GM21515 (cell line): ENCODE measurements around the gene NPHP4.

Experiments used
- ATAC-seq: cut with Tn5 transposase; IDR thresholded peaks from one replicate; pipeline ENCODE4 v1.9.1; 2021; ENCODE audit not compliant: unreplicated experiment

NPHP4 gene

DNA sequence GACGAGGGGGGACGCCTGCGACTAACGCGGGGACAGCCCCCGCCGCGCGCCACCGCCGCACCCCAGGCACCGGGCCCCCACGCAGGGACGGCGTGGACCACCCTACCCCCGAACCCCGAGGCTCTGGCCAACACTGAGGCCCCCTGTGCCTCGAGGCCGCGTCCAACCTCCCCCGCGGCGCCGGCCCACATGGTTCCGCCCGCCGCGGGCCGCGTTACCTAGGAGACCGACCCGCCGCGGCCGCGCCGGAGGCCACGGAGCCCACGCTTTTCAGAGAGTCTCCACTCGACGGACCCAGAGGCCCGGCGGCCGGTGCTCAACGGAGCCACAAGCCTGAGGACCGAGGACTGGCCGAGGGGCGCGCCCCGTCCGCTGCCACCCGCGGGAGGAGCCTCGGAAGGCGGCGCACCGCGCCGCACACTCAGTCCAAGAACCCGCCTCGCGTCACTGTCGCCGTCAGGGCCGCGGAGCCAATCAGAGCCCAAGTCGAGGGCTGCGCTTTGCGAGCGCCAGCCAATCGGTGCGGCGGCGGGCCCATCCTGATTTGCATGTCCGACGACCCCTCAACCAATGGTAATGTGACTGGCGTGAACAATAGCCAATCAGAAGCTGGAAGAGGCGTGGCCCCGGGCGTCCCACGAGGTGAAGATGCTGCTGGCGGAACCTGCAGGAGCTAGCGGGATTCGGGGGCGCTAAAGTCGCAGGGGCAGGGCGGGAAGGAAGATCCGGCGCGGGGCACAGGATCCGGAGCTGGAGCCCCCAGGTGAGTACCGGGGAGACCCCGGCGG, at the start of gene NPHP4:
Gene NPHP4, minus strand, starts transcription at position 400 of the 788 bp plus-strand sequence. CDS start 6,136 bp downstream, outside the sequence.
- ATAC-seq: peak; percentile 92

DNA sequence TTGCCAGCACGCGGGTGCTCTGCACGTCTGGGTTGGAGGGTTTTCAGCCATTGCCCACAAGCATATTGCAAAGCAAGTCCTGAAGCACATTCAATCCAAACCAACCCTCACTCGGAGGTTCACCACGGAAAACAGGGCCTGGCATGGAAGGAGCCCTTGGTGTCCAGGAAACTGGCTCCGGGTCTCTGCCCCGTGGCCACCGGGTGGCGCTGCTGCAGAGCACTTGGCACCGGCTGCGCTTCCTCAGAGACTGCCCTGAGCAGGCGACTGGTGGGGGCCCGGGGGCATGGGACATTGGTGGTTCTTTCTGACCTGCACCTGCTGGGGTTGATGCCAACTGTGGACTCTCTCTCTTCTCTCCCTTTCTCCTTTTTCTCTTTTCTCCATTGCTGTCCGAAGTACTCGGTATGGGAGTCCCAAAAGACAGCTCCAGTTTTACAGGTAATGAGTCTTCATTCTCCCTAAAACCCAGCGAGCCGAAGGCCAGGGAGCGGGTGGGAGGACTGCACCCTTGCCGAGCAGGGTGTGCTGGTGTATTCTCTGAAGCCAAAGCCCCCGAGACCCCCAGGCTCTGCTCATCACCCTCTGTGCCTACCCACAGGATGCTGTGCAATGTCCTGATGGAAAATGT, 49.3 kb upstream of the NPHP4 start:
- no peak for ATAC-seq

DNA sequence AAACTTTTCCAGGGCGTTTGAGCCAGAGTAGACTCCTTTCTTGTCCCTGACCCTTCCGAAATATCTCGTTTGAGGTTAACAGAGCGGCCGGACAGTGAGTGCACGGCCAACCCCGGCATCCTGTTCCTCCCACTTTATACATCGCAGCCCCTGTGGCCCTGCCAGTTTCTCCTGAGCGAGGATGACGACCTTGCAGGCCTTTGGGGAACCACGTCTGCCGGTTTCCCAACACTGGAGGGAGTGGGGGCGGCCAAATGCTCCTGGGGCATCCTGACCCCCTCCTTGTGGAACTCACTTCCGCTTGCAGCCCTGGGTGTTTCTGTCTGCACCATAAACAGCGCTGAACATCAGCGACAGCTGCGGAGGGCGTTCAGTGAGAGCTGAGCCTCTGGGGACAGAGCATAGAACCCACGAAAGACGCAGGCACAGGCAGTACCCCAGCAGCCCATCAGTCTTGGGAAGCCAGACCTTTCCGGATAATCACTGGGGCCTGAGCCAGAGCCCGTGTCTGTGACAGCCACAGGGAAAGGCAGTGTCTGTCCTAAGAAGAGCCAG, 48.7 kb upstream of the NPHP4 start:
- ATAC-seq: no peak

DNA sequence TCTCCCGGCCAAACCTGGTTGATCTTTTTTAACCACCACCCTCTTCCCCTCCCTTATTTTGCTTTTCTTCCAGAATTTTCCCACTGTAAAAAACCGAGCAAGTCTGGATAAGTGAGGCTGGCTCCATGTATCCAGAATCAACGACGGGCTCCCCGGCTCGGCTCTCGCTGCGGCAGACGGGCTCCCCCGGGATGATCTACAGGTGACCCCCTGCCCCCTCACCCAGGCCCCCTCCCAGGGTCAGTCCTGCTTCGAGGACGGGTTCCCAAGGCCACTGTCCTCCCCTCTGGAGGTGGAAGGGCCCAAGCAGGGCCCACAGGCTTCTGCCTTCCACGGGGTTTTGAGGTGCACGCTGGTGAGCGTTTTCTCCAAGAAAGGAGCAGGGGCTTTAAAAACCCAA, 48.2 kb upstream of the NPHP4 start:
- no peak for ATAC-seq

DNA sequence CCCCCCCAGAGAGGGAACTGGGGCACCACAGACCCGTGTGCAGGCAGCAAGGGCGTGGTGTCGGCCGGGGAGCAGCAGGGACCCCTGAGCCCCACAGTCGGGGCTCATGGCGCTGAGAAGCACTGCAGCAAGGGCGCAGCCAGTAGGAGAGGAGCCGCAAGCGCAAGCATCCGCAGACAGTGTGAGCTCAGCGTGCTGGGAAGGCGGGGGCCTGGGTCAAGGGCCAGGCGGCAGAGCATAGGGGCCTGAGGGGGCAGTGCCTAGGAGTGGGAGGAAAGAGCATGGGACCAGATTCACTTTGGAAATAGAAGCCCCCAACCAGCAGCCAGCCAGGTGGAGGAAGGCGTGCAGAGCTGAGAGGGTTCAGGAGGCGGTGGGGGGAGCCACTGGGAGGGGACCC, 46.8 kb upstream of the NPHP4 start:
- no peak for ATAC-seq

- ATAC-seq: no peak
Measured at GRCh38 chr1:6038603-6039002, 46.4 kb upstream of the NPHP4 start.

GRCh38 chr1:6037338-6037762, 45.1 kb upstream of the NPHP4 start:
- ATAC-seq: peak; percentile 50

DNA sequence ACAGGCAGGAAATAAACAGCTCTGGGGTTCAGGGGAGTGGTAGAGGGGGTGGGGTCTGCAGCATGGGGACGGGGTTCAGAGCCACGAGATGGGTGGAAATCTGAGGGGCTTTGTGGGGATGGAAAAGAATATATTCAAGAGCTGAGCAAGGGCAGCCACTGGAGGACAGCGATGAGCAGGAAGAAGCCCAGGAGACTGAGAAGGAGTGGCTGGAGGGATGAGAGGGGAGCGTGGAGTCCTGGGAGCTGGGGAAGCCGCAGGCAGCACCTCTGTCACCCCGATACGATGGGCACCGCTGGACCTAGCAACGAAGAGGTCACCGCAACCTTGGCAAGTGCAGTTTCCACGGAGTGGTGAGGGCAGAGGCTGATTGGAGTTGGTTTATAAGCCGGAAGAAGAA, 43.5 kb upstream of the NPHP4 start:
- no peak for ATAC-seq

DNA sequence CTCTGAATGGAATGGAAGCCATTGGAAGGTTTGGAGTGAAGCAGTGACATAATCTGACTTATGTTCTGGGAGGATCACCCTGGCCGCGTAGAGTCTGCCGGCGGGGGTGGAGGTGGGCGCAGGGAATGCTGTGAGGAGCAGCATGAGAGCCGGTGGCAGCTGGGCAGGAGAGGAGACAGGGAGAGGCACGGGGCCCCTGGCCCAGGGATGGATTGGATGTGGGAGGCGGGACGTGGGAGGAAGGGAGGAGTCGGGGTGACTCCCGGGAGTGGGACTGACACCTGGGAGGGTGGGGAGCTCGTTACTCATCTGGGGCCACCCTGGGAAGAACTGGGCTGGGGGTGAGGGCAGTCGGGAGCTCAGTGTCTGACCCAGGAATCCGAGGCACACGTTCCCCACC, 43.1 kb upstream of the NPHP4 start:
- no peak for ATAC-seq

- no peak for ATAC-seq
Measured at GRCh38 chr1:6034750-6035096, 42.5 kb upstream of the NPHP4 start.

- ATAC-seq: no peak
Measured at GRCh38 chr1:6033986-6034749, 41.9 kb upstream of the NPHP4 start.

GRCh38 chr1:6033124-6033523, 40.9 kb upstream of the NPHP4 start:
- no peak for ATAC-seq

- no peak for ATAC-seq
Measured at GRCh38 chr1:6030547-6031261, 38.5 kb upstream of the NPHP4 start.

DNA sequence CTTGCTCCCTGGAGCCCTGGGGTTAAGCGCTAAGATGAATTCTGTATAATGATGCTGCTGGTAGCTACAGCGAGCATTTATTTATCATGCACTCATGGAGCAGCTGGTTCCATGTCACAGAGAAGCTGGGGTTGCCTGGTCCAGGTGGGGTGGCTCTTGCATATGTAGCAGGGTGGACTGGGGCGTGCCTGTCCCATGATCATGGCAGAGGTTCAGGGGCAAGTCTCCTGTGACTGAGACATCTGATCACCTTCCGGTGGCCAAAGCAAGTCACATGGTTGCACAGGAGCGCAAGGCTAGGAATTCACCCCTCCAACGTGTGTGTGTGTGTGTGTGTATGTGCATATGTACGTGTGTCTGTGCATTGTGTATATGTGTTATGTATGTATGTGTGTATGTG, 37.9 kb upstream of the NPHP4 start:
- ATAC-seq: no peak

DNA sequence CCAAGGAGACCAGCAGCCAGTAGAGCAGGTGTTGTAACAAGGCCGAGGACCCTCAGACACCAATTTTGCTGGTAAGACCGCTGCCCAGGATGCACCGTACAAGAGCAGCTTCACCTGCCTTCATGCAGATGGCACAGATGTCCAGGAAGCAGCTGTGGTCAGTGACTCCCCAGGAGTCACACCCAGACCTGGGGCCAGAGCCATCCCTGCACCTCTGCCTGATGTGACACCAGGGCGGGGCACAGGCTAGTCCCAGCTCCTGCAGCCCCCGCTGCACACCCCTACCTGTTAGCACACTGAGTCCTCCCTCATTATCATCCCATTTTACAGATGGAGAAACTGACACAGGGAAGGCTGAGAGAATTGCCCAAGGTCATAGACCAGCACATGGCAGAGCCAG, 37.1 kb upstream of the NPHP4 start:
- no peak for ATAC-seq

GRCh38 chr1:6028042-6028850, 36.0 kb upstream of the NPHP4 start:
- ATAC-seq: peak; percentile 32

DNA sequence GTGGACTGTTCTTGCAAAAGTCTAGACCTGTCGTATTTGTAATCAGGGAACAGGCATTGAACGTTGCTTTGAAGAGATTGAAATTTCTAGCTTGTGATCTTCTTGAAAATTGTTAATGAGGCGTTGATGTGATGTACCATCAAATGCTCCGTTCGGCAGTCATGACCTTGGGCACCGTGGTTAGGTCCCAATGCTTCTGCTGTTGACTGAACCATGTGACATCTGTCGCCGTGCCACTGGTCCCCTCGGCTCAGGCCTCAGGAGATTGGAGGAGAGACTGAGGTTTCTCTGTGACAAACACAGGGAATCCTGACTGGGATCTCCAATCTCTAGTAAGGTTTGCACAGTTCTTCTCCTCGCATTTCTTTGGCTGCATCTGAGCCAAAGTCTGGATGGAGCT, 35.4 kb upstream of the NPHP4 start:
- ATAC-seq: no peak

DNA sequence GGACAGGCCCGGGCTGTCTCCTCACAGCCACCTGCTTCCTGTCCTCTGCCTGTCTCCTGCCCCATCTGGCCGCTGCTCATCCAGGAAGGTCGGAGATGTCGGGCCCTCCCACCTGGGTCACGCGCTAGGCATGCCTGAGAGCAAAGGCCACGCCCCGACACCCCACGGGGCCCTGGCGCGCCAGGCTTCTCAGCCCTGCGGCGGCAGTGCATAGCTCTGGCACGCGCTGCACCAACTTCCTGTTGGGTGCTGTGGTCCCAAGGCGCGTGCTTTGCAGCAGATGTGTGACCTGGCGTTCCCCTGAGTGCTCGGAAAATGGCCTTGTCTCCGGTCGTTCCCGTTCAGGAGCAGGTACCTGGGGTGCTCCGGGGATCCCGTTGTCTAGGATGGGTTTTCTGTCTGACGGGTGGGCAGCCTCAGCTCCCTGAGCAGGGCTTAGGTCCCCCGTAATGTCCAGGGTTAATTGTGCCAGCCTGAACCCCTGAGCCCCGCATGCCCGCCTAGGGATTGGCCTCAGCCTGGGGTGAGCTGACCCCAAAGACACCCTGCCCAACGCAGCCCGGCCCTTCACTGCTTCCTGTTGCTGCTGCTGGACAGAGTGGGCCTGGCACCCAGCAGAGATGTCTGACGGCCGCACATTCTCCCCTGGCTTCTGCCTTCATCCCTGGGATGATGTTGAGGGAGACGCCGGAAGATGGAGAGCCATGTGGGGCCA, 34.0 kb upstream of the NPHP4 start:
- ATAC-seq: peak; percentile 84

DNA sequence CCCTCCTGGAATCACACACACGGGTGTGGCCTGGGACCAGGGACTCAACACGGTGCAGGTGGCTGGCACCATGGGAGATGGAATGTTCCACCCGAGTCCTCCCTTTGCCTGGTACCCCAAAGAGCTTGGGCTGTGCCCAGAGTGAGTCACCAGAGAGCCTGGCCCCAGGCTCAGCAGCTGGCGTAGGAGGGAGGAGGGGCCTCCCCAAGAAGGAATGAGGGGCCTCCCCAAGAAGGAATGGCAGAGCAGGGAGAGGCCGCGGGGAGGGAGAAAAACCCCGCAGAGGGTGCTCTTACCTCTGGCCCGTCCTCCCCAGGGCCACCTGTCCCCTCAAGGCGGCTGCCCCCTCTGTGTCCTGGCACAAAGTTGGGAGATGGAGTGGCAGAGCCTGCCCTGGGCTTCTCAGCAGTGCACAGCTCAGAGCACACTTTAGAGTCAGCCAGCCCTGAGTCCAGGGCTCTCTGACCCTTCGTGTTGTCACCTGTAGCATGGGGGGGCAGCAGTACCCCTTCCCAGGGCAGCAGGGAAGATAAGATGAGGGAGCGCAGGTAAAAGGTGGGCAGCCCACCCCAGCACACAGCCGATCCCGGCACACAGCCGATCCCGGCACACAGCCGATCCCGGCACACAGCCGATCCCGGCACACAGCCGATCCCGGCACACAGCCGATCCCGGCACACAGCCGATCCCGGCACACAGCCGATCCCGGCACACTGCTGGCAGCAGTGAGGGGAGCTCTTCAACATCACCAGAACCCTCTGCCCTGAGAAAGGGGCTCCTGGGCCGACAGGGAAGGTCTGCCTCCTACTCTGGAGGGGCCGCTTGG, 33.3 kb upstream of the NPHP4 start:
- ATAC-seq: no peak
